ENCODE results near the gene SCGB1A1. TPM values are rescaled to one million over a fixed set of nuclear protein-coding genes. Genes with fewer than 3 reads are reported as not detected.
"Not testable (repeated sequence)": the region's sequence is repeated elsewhere in the genome, so short reads cannot be mapped to it uniquely, and the experiment has no call there.

Gene SCGB1A1
- total RNA-seq, 1 donor, result not detected

GRCh38 chr11:62444835-62445234 is 26.0 kb downstream of the SCGB1A1 start:
- peak overlapping the region; percentile 47 for H3K4me3 ChIP-seq (ENCODE audit: low read depth, low read length)
- TF ChIP-seq CTCF (IDR thresholded peaks at IDR 0.05; ENCODE audit: insufficient read depth, low read length), result no peak
- DNase-seq (ENCODE audit: low read depth), result no peak

DNA sequence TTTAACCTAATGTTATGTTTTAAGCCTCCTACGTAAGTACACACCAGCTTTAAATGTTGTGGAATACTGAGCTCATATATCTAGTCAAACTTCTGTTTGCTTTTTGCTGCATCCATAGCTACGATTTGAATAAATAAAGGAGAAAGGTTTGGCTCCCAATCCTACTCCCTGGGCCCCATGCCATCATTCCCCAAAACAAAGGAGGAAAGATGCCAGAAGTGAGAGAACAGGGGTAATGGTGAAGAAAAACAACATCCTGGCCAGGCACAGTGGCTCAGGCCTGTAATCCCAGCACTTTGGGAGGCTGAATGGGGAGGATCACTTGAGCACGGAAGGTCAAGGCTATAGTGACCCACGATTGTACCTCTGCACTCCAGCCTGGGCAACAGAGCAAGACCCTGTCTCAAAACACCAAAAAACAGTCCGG is 26.5 kb downstream of the SCGB1A1 start:
- no peak overlapping the region for H3K4me3 ChIP-seq (ENCODE audit: low read depth, low read length)
- no peak for TF ChIP-seq CTCF (IDR thresholded peaks at IDR 0.05; ENCODE audit: insufficient read depth, low read length)
- DNase-seq (ENCODE audit: low read depth), result peak; percentile 95

DNA sequence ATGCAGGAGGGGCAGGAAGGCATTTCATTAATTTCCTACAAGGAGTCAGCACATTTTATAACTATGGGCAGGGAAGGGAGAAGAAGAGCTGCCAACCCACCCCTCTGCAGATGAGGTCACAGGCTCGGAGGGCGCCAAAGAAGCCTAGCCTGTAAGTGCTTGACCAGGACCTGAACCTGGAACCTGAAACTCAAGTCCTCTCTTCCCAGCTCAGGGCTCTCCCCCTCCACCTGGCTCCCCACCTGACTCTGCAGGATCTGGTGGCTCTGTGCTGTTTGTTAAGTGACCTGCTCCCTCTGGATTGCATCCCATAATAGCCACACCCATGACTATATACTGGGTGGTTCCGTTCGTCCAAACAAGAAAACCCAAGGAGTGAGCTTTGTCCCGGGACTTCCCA is 27.3 kb downstream of the SCGB1A1 start:
- TF ChIP-seq CTCF (IDR thresholded peaks at IDR 0.05; ENCODE audit: insufficient read depth, low read length), result no peak
- DNase-seq (ENCODE audit: low read depth), result peak; percentile 41
- no peak overlapping the region for H3K4me3 ChIP-seq (ENCODE audit: low read depth, low read length)

DNA sequence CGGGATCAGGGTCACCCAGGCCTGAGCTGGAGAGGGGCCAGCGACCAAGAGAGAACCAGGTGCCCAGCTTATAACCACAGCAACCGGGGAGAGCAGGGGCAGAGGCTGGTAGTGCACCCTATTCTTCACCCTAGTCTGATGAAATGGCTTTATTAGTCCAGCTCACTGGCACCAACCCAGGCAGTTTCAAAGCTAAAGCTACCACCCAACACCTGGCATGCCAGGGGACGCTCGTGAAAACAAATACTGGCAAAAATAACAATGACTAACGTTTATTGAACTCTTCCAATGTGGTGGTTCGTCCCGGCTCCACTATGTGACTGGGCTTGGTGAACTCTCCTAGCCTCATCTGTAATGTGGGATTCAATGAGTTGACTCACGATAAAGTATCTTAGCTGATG is 30.6 kb downstream of the SCGB1A1 start:
- H3K4me3 ChIP-seq (ENCODE audit: low read depth, low read length), result no peak overlapping the region
- TF ChIP-seq CTCF (IDR thresholded peaks at IDR 0.05; ENCODE audit: insufficient read depth, low read length), result no peak
- no peak for DNase-seq (ENCODE audit: low read depth)

DNA sequence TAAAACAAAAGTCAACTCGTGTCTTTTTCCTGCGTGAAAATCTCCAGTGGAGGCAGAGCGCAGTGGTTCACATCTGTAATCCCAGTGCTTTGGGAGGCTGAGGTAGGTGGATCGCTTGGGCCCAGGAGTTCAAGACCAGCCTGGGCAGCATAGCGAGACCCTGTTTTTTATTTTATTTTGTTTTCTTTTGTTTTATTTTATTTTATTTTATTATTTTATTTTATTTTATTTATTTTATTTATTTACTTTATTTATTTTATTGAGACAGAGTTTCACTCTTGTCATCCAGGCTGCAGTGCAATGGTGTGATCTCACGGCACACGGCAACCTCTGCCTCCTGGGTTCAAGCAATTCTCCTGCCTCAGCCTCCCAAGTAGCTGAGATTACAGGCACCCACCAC is 31.1 kb downstream of the SCGB1A1 start:
- not testable (repeated sequence) for H3K4me3 ChIP-seq (ENCODE audit: low read depth, low read length); DNase-seq (ENCODE audit: low read depth)

DNA sequence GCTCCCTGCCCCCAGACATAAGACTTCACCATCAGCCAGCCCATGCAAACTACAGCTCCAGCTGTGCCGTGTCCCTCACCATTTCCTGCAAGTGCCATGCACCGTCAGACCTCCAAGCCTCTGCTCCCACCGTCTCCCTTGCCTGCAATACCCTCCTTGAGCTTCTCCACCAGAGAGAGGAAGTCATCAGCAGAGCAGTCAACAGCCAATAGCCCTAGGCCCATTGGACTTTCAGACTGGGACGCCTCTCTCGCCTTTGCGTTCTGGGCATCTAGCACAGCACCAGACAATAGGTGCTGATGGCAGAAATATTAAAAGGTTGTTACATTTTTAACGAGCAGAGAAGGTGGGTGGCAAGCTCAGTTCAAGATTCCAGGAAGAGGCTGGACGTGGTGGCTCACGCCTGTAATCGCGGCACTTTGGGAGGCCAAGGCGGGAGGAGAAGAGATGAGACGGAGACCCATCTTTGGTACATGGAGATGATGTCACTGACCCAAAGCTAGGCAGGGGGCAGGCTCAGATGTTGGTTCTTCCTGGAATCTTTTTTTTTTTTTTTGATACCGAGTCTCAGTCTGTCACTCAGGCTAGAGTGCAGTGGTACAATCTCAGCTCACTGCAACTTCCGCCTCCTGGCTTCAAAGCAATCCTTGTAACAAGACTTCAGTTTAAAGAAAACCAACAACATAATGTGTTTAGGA is 31.9 kb downstream of the SCGB1A1 start:
- TF ChIP-seq CTCF (IDR thresholded peaks at IDR 0.05; ENCODE audit: insufficient read depth, low read length), result no peak
- DNase-seq (ENCODE audit: low read depth), result no peak

DNA sequence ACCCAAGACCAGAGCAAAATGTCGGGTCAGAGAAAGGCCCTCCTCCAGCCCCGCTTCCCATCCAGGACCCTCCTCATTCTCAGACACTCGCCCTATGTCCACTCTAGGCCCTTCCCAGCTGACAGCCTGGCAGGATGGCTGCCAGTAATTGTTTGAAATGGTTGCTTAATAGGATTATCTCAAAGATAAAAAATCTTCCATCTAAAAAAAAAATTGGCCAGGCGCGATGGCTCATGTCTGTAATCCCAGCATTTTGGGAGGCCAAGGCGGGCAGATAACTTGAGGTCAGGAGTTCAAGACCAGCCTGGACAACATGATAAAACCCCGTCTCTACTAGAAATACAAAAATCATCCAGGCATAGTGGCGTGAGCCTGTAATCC is 32.4 kb downstream of the SCGB1A1 start:
- no peak overlapping the region for H3K4me3 ChIP-seq (ENCODE audit: low read depth, low read length)
- no peak for DNase-seq (ENCODE audit: low read depth)
- TF ChIP-seq CTCF (IDR thresholded peaks at IDR 0.05; ENCODE audit: insufficient read depth, low read length), result no peak

More for the DNA sequence above, 31.9 kb downstream of the SCGB1A1 start:
- H3K4me3 ChIP-seq (ENCODE audit: low read depth, low read length), result no peak overlapping the region
